Measurements from ENCODE around the gene PFDN4. TPM values are rescaled to one million over a fixed set of nuclear protein-coding genes. Genes with fewer than 3 reads are reported as not detected.

PFDN4 gene
- total RNA-seq, 1 experiment from 2014 or later = 90.1 TPM

DNA sequence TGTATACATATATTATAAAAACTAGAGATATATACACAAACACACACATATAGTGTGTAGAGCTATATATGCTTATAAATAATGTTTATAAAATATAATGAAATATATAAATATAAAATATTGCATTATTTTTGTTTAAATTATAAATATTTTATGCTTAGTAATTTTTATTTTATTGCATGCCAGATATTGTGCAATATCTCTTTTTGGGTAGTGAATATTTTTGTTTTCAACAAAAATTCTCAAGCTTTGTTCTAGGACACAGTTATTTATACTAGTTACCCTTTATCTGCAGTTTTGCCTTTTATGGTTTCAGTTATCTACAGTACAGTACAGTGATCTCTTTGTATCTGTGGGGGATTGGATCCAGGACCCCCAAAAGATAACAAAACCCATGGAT, 52.2 kb downstream of the PFDN4 start:
- Mint-ChIP-seq H3K4me1 (peaks cover 12% of the 10 kb centered on the region), H3K27ac (no peak overlapping the region), H3K4me3 (no peak overlapping the region), H3K9me3 (no peaks in the 10 kb centered on the region), H3K36me3 (no peaks in the 10 kb centered on the region), H3K27me3 (ENCODE audit: low read depth) (no peaks in the 10 kb centered on the region)
- ChIA-PET POLR2A (no interaction called here), CTCF (no interaction called here)
- DNase-seq (ENCODE audit: low spot score) = no peak
- ATAC-seq = no peak
- TF ChIP-seq, protein P1, sequence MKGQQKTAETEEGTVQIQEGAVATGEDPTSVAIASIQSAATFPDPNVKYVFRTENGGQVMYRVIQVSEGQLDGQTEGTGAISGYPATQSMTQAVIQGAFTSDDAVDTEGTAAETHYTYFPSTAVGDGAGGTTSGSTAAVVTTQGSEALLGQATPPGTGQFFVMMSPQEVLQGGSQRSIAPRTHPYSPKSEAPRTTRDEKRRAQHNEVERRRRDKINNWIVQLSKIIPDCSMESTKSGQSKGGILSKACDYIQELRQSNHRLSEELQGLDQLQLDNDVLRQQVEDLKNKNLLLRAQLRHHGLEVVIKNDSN (CRISPR knock-in tag; IDR thresholded peaks at IDR 0.05) = no peak
- no peak for TF ChIP-seq PRDM15 (CRISPR knock-in tag; IDR thresholded peaks at IDR 0.05)
- TF ChIP-seq SP1 (CRISPR knock-in tag; conservative IDR thresholded peaks at IDR 0.05) = no peak
- no peak for TF ChIP-seq HMGA2 (CRISPR knock-in tag; IDR thresholded peaks at IDR 0.05)
- no peak for TF ChIP-seq ZNF219 (CRISPR knock-in tag; IDR thresholded peaks at IDR 0.05; ENCODE audit: borderline replicate concordance)
- no peak for TF ChIP-seq NR3C1 (CRISPR knock-in tag; conservative IDR thresholded peaks at IDR 0.05; ENCODE audit: low read depth)
- TF ChIP-seq, protein P2, sequence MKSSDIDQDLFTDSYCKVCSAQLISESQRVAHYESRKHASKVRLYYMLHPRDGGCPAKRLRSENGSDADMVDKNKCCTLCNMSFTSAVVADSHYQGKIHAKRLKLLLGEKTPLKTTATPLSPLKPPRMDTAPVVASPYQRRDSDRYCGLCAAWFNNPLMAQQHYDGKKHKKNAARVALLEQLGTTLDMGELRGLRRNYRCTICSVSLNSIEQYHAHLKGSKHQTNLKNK (CRISPR knock-in tag; IDR thresholded peaks at IDR 0.05) = no peak
- TF ChIP-seq FOXP4 (CRISPR knock-in tag; IDR thresholded peaks at IDR 0.05) = no peak
- no peak for TF ChIP-seq ZNF396 (CRISPR knock-in tag; IDR thresholded peaks at IDR 0.05; ENCODE audit: borderline replicate concordance)
- TF ChIP-seq FOXJ3 (CRISPR knock-in tag; IDR thresholded peaks at IDR 0.05; ENCODE audit: borderline replicate concordance) = no peak
- TF ChIP-seq ZNF138 (CRISPR knock-in tag; conservative IDR thresholded peaks at IDR 0.05) = no peak
- no peak for TF ChIP-seq JAZF1 (CRISPR knock-in tag; IDR thresholded peaks at IDR 0.05)
- TF ChIP-seq RORB (CRISPR knock-in tag; IDR thresholded peaks at IDR 0.05) = no peak
- TF ChIP-seq ZNF425 (CRISPR knock-in tag; conservative IDR thresholded peaks at IDR 0.05) = no peak

- TF ChIP-seq ZNF532 (CRISPR knock-in tag; IDR thresholded peaks at IDR 0.05; ENCODE audit: borderline replicate concordance) (no peak), ZNF317 (CRISPR knock-in tag; IDR thresholded peaks at IDR 0.05; ENCODE audit: borderline replicate concordance, low read depth) (no peak), MAX (CRISPR knock-in tag; IDR thresholded peaks at IDR 0.05) (no peak), ZNF671 (CRISPR knock-in tag; IDR thresholded peaks at IDR 0.05) (no peak), ZNF121 (CRISPR knock-in tag; IDR thresholded peaks at IDR 0.05) (no peak), ATF6 (CRISPR knock-in tag; IDR thresholded peaks at IDR 0.05) (no peak)
- POLR2A ChIA-PET = no interaction called here
- no peak overlapping the region for H3K27ac Mint-ChIP-seq
- no peaks in the 10 kb centered on the region for H3K27me3 Mint-ChIP-seq (ENCODE audit: low read depth)
- no peak for DNase-seq (ENCODE audit: low spot score)
- no peaks in the 10 kb centered on the region for H3K9me3 Mint-ChIP-seq
- CTCF ChIA-PET = interaction anchor here (1.0 to 1.3 kb wide), 2 partner anchors 10 to 40 kb away, joined by 3 read pairs; no protein-coding TSS in a partner anchor
- ATAC-seq = no peak
- H3K4me3 Mint-ChIP-seq = no peak overlapping the region
- H3K36me3 Mint-ChIP-seq = no peaks in the 10 kb centered on the region
- H3K4me1 Mint-ChIP-seq = peaks cover 13% of the 10 kb centered on the region
These were observed 54.8 kb downstream of the PFDN4 start for GRCh38 chr20:54262671-54263070.

All from WTC11 (cell line).